Measurements from ENCODE around the gene DZANK1.
A peak's percentile ranks its signal among the peaks of the same experiment; 100 is the strongest.

Gene DZANK1

GRCh38 chr20:18496740-18497592, 30.1 kb upstream of the DZANK1 start, which contains the start of gene RBBP9 (continued):
- TF ChIP-seq PBX3 (CRISPR knock-in tag; IDR thresholded peaks at IDR 0.05), result no peak
- TF ChIP-seq ZBTB11 (tag by site-specific recombination; conservative IDR thresholded peaks at IDR 0.05; ENCODE audit: low read depth), result peak; percentile 97
- no peak for TF ChIP-seq ZSCAN16 (tag by site-specific recombination; IDR thresholded peaks at IDR 0.05)
- no peak for TF ChIP-seq ZNF184 (tag by site-specific recombination; IDR thresholded peaks at IDR 0.05)
- no peak for TF ChIP-seq ZNF571 (tag by site-specific recombination; IDR thresholded peaks at IDR 0.05)
- TF ChIP-seq ZSCAN23 (tag by site-specific recombination; IDR thresholded peaks at IDR 0.05), result no peak
- peak; percentile 74 for TF ChIP-seq KLF9 (tag by site-specific recombination; IDR thresholded peaks at IDR 0.05; ENCODE audit: low read depth)
- TF ChIP-seq ZSCAN5A (tag by site-specific recombination; IDR thresholded peaks at IDR 0.05), result no peak
- TF ChIP-seq ZNF140 (tag by site-specific recombination; IDR thresholded peaks at IDR 0.05), result no peak
- TF ChIP-seq BCL11A (tag by site-specific recombination; IDR thresholded peaks at IDR 0.05; ENCODE audit: low read depth), result no peak
- no peak for TF ChIP-seq ZNF670 (tag by site-specific recombination; IDR thresholded peaks at IDR 0.05; ENCODE audit: low read depth)
- TF ChIP-seq ZNF544 (tag by site-specific recombination; IDR thresholded peaks at IDR 0.05), result no peak
- no peak for TF ChIP-seq ZNF785 (tag by site-specific recombination; IDR thresholded peaks at IDR 0.05)
- no peak for TF ChIP-seq ZNF16 (tag by site-specific recombination; IDR thresholded peaks at IDR 0.05; ENCODE audit: low read depth)
- TF ChIP-seq ZNF324 (tag by site-specific recombination; IDR thresholded peaks at IDR 0.05), result no peak; the same call in 1 of the 2 replicates
- no peak for TF ChIP-seq ZNF248 (tag by site-specific recombination; IDR thresholded peaks at IDR 0.05)
- no peak for TF ChIP-seq ZSCAN18 (tag by site-specific recombination; IDR thresholded peaks at IDR 0.05)
- no peak for TF ChIP-seq ZNF560 (tag by site-specific recombination; IDR thresholded peaks at IDR 0.05; ENCODE audit: borderline replicate concordance)
- no peak for TF ChIP-seq OSR2 (tag by site-specific recombination; IDR thresholded peaks at IDR 0.05)
- TF ChIP-seq REST (tag by site-specific recombination; IDR thresholded peaks at IDR 0.05), result no peak
- TF ChIP-seq PATZ1 (tag by site-specific recombination; IDR thresholded peaks at IDR 0.05), result peak; percentile 40; the same call in 1 of the 2 replicates
- peak; percentile 61 for TF ChIP-seq ZFP69B (tag by site-specific recombination; IDR thresholded peaks at IDR 0.05)
- TF ChIP-seq ZNF350 (tag by site-specific recombination; IDR thresholded peaks at IDR 0.05), result no peak
- TF ChIP-seq ZNF660 (tag by site-specific recombination; IDR thresholded peaks at IDR 0.05), result no peak; the same call in 1 of the 2 replicates
- no peak for TF ChIP-seq ZNF549 (tag by site-specific recombination; IDR thresholded peaks at IDR 0.05)
- no peak for TF ChIP-seq ZNF169 (tag by site-specific recombination; IDR thresholded peaks at IDR 0.05)
- TF ChIP-seq ZNF768 (tag by site-specific recombination; IDR thresholded peaks at IDR 0.05), result no peak

Data from HEK293 (cell line).